Natural killer cell treated with Interleukin-12 subunit alpha and Interleukin-12 subunit beta and Interleukin-15 and Interleukin-18, amount 100 ng/mL, for 72 hours (primary cell): ENCODE measurements around the gene ARID1A. TPM values are rescaled to one million over a fixed set of nuclear protein-coding genes. Genes with fewer than 3 reads are reported as not detected.
A peak's percentile ranks its signal among the peaks of the same experiment; 100 is the strongest.

Experiments
- ATAC-seq, 2 donors: fragments of 150-1000 bp; cut with Tn5 transposase in 1 of 2; sonication (Bioruptor Pico), chemical (Tn5 transposase) in 1 of 2; 2 replicates each; pipeline ENCODE4 v1.10.0; 2021
- DNase-seq: peaks from one replicate; pipeline ENCODE4 v3.0.0; 2022; ENCODE audit warnings: low spot score
- H3K27ac Mint-ChIP-seq, 2 donors: 1 replicate in 1 of 2; 2 replicates in 1 of 2; pipeline ENCODE4 v1.8.0; 2022; ENCODE audit warnings: mixed read lengths in 2 of 2, mild to moderate bottlenecking in 1 of 2, moderate library complexity in 1 of 2
- H3K27me3 Mint-ChIP-seq, 2 donors: 1 replicate in 1 of 2; 2 replicates in 1 of 2; pipeline ENCODE4 v1.8.0; 2022; ENCODE audit warnings: mixed read lengths in 2 of 2
- H3K36me3 Mint-ChIP-seq: one replicate; pipeline ENCODE4 v1.8.0; 2022; ENCODE audit warnings: mixed read lengths
- H3K4me1 Mint-ChIP-seq, 2 donors: 1 replicate in 1 of 2; 2 replicates in 1 of 2; pipeline ENCODE4 v1.8.0; 2022; ENCODE audit warnings: low read depth in 2 of 2, mixed read lengths in 2 of 2, mild to moderate bottlenecking in 1 of 2
- H3K4me3 Mint-ChIP-seq: one replicate; pipeline ENCODE4 v1.8.0; 2022; ENCODE audit warnings: mixed read lengths
- H3K9me3 Mint-ChIP-seq: 2 replicates; pipeline ENCODE4 v1.8.0; 2022; ENCODE audit warnings: mixed read lengths
- total RNA-seq, 2 donors: library from RNA; stranded (reverse); gene quantifications; one replicate each; pipeline ENCODE4 v1.2.3, GENCODE V29; 2022

ARID1A gene
- total RNA-seq, 2 donors from 2014 or later = 132 to 196 TPM

GRCh38 chr1:26693599-26694572 lies 1.9 kb upstream of the ARID1A start:
- DNase-seq (no peak), ATAC-seq (no peak)
- Mint-ChIP-seq H3K27ac (peak overlapping the region; percentile 91 to 93), H3K4me1 (peaks cover 31 to 33% of the 10 kb centered on the region in 2 donors), H3K9me3 (no peaks in the 10 kb centered on the region), H3K36me3 (no peaks in the 10 kb centered on the region), H3K4me3 (peak overlapping the region; percentile 98), H3K27me3 (no peaks in the 10 kb centered on the region)

DNA sequence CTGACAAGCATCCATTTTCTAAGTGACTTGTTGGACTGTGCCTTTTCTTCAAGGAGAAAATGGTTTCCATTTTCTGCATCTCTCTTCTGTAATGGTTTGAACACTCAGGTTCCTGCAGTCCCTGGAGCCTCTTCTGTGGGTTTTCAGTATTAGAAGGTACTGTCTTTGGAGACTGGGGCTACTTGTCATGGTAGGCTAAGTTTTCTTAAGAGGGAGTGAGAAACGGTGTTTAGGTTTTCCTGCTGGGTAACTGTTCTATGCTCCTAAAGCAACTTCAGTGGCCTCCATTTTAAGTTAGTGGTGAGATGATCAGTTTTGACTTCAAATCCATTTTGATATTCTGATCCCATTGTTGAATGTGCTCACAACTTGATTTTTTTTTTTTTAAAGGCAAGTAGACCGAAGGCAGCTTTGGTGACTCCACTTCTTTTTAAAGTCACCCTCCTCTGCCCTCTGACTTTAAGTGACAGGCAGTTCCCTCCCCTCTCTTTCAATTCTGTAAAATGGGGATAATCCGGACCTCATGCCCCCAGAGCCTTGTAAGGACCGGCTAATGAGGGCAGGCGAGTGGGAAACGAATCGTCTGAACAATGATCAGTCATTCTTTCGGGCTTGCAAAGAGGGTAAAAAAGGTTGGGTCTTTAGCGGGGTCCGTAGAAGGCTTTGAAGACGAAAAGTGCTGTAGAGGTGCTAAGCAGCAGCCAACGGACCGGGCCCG lies 1.0 kb upstream of the ARID1A start:
- peaks cover 31 to 33% of the 10 kb centered on the region in 2 donors for H3K4me1 Mint-ChIP-seq
- DNase-seq = no peak
- peak overlapping the region; percentile 91 to 93 for H3K27ac Mint-ChIP-seq
- H3K4me3 Mint-ChIP-seq = peak overlapping the region; percentile 98
- no peaks in the 10 kb centered on the region for H3K27me3 Mint-ChIP-seq
- ATAC-seq = no peak
- no peaks in the 10 kb centered on the region for H3K36me3 Mint-ChIP-seq
- no peaks in the 10 kb centered on the region for H3K9me3 Mint-ChIP-seq

DNA sequence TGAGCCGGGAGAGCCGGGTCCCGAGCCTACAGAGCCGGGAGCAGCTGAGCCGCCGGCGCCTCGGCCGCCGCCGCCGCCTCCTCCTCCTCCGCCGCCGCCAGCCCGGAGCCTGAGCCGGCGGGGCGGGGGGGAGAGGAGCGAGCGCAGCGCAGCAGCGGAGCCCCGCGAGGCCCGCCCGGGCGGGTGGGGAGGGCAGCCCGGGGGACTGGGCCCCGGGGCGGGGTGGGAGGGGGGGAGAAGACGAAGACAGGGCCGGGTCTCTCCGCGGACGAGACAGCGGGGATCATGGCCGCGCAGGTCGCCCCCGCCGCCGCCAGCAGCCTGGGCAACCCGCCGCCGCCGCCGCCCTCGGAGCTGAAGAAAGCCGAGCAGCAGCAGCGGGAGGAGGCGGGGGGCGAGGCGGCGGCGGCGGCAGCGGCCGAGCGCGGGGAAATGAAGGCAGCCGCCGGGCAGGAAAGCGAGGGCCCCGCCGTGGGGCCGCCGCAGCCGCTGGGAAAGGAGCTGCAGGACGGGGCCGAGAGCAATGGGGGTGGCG lies 371 bp downstream of the ARID1A start:
- ATAC-seq (peak in 1 of 2 donors; percentile 0), DNase-seq (no peak)
- H3K9me3 Mint-ChIP-seq = no peaks in the 10 kb centered on the region
- H3K36me3 Mint-ChIP-seq = no peaks in the 10 kb centered on the region
- H3K27me3 Mint-ChIP-seq = no peaks in the 10 kb centered on the region
- peaks cover 28 to 33% of the 10 kb centered on the region in 2 donors for H3K4me1 Mint-ChIP-seq
- H3K27ac Mint-ChIP-seq = no peak overlapping the region
- H3K4me3 Mint-ChIP-seq = peak overlapping the region; percentile 98

- peak; percentile 78 for DNase-seq
- Mint-ChIP-seq H3K36me3 (no peaks in the 10 kb centered on the region), H3K27ac (no peak overlapping the region), H3K4me3 (peak overlapping the region; percentile 50), H3K27me3 (no peaks in the 10 kb centered on the region), H3K4me1 (peaks cover 28 to 33% of the 10 kb centered on the region in 2 donors), H3K9me3 (no peaks in the 10 kb centered on the region)
- ATAC-seq = peak; percentile 21 to 29
These were observed 1.0 kb downstream of the ARID1A start for GRCh38 chr1:26696654-26697430.

GRCh38 chr1:26697431-26697977 lies 1.7 kb downstream of the ARID1A start:
- DNase-seq (no peak), ATAC-seq (no peak)
- Mint-ChIP-seq H3K36me3 (no peaks in the 10 kb centered on the region), H3K9me3 (no peaks in the 10 kb centered on the region), H3K27me3 (no peaks in the 10 kb centered on the region), H3K4me3 (no peak overlapping the region), H3K4me1 (peaks cover 24 to 27% of the 10 kb centered on the region in 2 donors), H3K27ac (no peak overlapping the region)

DNA sequence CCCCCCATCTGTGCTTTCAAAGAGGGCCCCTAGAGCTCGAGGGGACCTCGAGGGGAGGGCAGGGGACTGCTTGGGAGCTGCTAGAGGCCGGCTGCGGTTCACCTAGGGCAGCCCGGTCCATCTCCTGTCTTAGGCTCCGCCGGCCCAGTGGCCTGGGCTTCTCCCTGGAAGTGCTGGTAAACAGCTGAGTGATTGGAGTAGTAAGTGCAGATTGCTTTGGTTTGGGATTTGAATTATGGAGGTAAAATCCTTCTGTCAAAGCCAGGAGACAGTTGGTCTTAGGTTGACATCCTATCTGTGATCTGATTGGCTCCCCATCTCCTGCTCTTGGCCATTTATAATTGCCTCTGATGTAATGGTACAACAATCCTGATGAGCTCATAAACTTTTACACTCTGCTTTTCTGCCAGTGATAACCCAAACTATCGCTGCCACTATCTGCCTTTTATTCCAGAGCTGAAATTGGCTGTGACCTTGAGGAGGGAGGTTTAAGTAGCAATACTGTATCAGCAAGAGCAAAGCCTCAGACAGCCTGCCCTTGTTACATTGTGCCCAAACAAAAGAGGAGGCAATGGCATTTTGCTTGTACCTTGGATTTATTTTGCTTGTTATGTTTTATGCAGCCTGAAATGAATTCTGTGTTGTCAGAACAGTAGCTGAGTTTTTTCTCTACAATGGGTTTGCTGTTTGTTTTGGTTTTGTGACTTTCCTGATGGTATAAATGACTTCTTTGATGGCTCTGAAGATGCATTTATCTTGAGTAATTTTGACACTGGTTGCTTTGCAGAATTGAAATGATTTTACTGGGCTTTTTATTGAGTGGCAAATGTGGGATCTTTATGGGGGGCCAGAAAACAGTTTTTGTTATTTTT lies 2.4 kb downstream of the ARID1A start:
- Mint-ChIP-seq H3K27me3 (no peaks in the 10 kb centered on the region), H3K4me3 (no peak overlapping the region), H3K27ac (no peak overlapping the region), H3K4me1 (peaks cover 17 to 20% of the 10 kb centered on the region in 2 donors), H3K36me3 (peaks cover under 1% of the 10 kb centered on the region), H3K9me3 (no peaks in the 10 kb centered on the region)
- ATAC-seq (peak; percentile 44 to 45), DNase-seq (peak; percentile 60)

DNA sequence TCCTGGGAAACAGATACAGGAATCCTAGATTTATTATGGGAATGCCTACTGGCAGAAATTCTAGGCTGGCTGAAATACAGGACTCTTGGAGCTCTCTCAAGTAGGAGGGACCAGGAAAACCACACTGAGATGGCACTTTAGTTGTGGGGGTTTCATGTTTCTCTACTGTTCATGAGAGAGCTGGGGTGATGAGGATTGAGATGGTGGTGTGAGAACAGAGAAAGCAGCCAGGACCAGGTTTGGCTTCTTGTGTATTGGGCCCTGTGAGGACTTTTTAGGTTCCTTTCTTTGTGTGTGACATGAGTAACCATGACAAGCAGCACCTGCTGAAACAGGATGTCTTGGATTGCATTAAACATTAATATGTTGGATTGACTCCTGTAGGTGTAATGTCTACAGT lies 4.9 kb downstream of the ARID1A start:
- H3K4me1 Mint-ChIP-seq = peaks cover 4 to 20% of the 10 kb centered on the region in 2 donors
- peaks cover 4% of the 10 kb centered on the region for H3K36me3 Mint-ChIP-seq
- H3K27ac Mint-ChIP-seq = no peak overlapping the region
- H3K9me3 Mint-ChIP-seq = no peaks in the 10 kb centered on the region
- no peaks in the 10 kb centered on the region for H3K27me3 Mint-ChIP-seq
- ATAC-seq (no peak), DNase-seq (no peak)
- no peak overlapping the region for H3K4me3 Mint-ChIP-seq

GRCh38 chr1:26701266-26701994 lies 5.6 kb downstream of the ARID1A start:
- DNase-seq (no peak), ATAC-seq (no peak)
- Mint-ChIP-seq H3K27ac (no peak overlapping the region), H3K9me3 (no peaks in the 10 kb centered on the region), H3K36me3 (peaks cover 4% of the 10 kb centered on the region), H3K27me3 (no peaks in the 10 kb centered on the region), H3K4me1 (peaks cover 12 to 26% of the 10 kb centered on the region in 2 donors), H3K4me3 (no peak overlapping the region)

GRCh38 chr1:26701995-26702679 lies 6.3 kb downstream of the ARID1A start:
- Mint-ChIP-seq H3K27ac (no peak overlapping the region), H3K36me3 (peaks cover 4% of the 10 kb centered on the region), H3K4me3 (no peak overlapping the region), H3K9me3 (no peaks in the 10 kb centered on the region), H3K4me1 (peaks cover 16 to 30% of the 10 kb centered on the region in 2 donors), H3K27me3 (no peaks in the 10 kb centered on the region)
- ATAC-seq (no peak), DNase-seq (no peak)

DNA sequence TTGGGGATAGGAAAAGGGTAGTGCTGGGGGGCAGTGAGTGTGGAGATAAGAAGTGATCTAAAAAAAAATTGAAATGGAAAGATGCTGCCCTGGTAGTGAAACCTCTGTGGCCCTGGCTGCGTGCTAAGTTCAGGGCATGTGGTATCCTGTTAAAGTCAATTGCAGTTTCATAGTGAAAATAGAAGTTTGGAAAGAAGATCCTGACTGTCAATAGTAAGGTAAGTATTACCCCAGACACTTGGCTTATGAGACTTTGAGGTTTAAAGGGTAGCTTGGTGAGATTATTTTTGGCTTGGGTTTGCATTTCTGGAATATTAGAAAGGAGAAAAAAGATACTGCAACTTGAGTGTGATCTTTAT lies 6.8 kb downstream of the ARID1A start:
- no peaks in the 10 kb centered on the region for H3K27me3 Mint-ChIP-seq
- no peak overlapping the region for H3K27ac Mint-ChIP-seq
- no peak for DNase-seq
- H3K36me3 Mint-ChIP-seq = peaks cover 4% of the 10 kb centered on the region
- H3K9me3 Mint-ChIP-seq = no peaks in the 10 kb centered on the region
- peak; percentile 76 to 80 for ATAC-seq
- peaks cover 16 to 34% of the 10 kb centered on the region in 2 donors for H3K4me1 Mint-ChIP-seq
- no peak overlapping the region for H3K4me3 Mint-ChIP-seq

DNA sequence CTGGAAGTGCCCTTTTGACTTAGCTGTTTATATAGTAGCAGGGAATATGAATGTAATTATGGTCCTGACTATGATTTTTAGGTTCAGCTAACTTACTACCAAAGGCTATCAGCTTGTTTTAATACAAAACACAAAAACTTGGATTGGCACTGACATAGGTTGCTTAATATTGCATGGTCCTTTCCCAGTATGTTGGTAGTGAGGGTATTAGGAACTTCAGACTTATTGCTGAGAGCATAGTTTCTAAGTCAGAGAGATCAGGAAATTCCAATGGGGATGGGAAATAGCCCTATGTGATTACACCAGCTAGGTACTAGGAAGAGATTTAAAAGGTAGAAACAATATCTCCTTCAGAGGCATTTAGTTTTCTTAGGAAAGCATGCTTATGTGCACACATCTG lies 7.7 kb downstream of the ARID1A start:
- Mint-ChIP-seq H3K9me3 (no peaks in the 10 kb centered on the region), H3K4me3 (no peak overlapping the region), H3K27me3 (no peaks in the 10 kb centered on the region), H3K27ac (no peak overlapping the region), H3K4me1 (peaks cover 16 to 38% of the 10 kb centered on the region in 2 donors), H3K36me3 (peaks cover 4% of the 10 kb centered on the region)
- ATAC-seq (no peak), DNase-seq (no peak)
